GM12873 (cell line): ENCODE results near the gene IFT20.

ENCODE experiments used
- CTCF ChIP-seq: IDR thresholded peaks from 2 replicates; pipeline ENCODE4 v1.5.1; 2012; ENCODE audit warnings: low read depth, mild to moderate bottlenecking, moderate library complexity, low read length, control low read depth; ENCODE audit not compliant: insufficient read depth; ENCODE audit errors: missing control alignments

IFT20 gene

GRCh38 chr17:28315846-28316705 is 19.2 kb downstream of the IFT20 start:
- no peak for TF ChIP-seq CTCF

DNA sequence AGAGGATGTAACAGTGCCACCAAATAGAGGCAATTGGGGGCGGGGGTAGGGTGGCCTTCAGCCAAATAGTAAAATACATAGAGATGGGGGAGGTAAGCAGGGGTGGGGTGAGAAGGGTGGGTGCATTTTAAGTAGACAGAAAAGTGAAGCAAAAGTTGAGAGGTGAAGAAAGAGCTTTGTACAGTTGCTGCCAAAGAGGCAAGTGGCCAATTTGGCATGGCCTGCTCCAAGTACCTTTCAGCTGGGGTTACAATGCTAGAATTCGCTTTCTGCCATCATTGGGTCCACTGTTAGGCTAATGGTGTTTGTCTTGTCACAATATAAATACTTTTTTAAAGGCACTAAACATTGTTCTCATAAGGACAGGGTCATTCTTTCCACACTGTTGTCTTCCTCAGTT is 21.4 kb downstream of the IFT20 start:
- no peak for TF ChIP-seq CTCF

GRCh38 chr17:28306954-28307401 is 28.3 kb downstream of the IFT20 start:
- TF ChIP-seq CTCF = no peak

DNA sequence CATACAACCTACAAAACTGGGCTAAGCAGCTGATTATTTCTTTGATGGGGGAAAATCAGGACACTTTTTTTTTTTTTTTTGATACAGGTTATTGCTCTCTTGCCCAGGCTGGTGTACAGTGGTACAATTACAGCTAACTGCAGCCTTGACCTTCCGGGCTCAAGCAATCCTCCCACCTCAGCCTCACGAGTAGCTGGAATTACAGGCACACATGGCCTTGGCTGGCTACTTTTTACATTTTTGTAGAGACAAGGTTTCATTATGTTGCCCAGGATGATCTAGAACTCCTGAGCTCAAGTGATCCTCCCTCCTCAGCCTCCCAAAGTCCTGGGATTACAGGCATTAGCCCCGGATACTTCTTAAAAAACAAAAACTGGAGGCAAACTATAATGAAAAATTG is 36.8 kb downstream of the IFT20 start:
- TF ChIP-seq CTCF = no peak

DNA sequence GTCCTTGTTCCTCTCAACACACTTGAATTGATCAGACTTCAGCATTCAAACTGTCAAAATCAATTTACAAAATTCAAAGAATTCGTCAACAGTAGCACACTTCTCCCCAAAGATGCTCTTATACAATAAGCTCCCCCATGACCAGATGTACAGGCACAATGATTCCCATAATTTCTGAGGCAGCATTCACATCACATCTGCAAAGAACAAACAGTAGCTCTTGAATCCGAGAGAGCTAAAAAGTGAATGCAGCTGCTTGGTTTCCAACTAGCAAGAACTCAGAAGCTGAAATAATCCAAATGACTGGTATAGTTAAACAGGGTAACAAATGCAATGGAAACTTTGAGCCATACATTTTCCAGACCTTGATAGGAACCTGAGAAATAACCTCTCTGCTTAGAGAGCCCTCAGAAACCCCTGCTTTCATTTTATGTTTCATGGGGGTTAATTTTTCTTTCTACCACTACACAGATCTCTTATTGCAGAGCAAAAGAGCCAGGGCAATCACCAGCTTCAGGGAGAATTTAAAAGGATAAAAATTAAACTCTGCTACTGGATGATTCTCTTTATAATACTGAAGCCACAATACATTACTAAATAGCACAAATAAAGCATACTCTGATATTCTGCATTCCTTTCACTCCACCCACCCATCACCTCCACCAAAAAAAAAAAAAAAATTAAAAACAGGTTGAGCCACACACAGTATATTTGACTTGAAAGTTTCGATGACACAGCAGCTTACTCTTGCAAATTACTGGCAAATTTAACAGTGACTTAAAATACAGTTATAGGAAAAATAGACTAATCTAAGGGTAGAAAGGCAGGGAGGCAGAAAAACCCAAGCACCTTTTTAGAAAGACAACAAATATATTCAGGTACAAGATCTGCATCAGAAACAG is 39.3 kb downstream of the IFT20 start:
- TF ChIP-seq CTCF = no peak

DNA sequence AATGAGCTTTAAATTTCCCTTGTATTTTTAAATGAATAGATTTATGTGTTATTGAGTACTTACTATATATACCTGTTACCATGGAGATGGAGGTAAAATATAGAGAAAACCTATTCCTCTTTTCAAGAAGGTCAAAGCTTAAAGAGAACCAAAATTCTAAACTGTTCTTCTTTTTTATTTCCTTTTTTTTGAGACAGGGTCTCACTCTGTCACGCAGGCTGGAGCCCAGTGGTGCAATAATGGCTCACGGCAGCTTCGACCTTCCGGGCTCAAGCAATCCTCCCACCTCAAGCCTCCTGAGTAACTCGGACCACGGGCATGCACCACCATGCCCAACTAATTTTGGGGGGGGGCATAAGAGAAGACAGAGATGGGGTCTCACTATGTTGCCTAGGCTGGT is 41.3 kb downstream of the IFT20 start:
- no peak for TF ChIP-seq CTCF

- no peak for TF ChIP-seq CTCF
Observed at GRCh38 chr17:28291780-28292330, 43.4 kb downstream of the IFT20 start.
